Left forelimb (tissue), 1 donor: Measurements from ENCODE around the gene MCOLN1.

Experiments used
- DNase-seq: peaks from one replicate; pipeline ENCODE4 v3.0.0-alpha.2; 2018; ENCODE audit warnings: low spot score

Gene MCOLN1

GRCh38 chr19:7504684-7505083 lies 17.7 kb upstream of the MCOLN1 start:
- no peak for DNase-seq

- DNase-seq = no peak
These were observed 17.1 kb upstream of the MCOLN1 start for GRCh38 chr19:7505288-7505681.

GRCh38 chr19:7505682-7506384 lies 16.6 kb upstream of the MCOLN1 start:
- DNase-seq = no peak

- DNase-seq = no peak
These were observed 15.8 kb upstream of the MCOLN1 start for GRCh38 chr19:7506385-7507328.

- DNase-seq = no peak
These were observed 14.5 kb upstream of the MCOLN1 start for GRCh38 chr19:7507884-7508283.

- DNase-seq = no peak
These were observed 12.8 kb upstream of the MCOLN1 start for GRCh38 chr19:7509625-7510024.

- no peak for DNase-seq
These were observed 10.0 kb upstream of the MCOLN1 start for GRCh38 chr19:7512400-7512851.

- DNase-seq = no peak
These were observed 8.4 kb upstream of the MCOLN1 start for GRCh38 chr19:7513809-7514642.

GRCh38 chr19:7515110-7515644 lies 7.2 kb upstream of the MCOLN1 start:
- no peak for DNase-seq

- DNase-seq = peak; percentile 83
These were observed 6.7 kb upstream of the MCOLN1 start, which contains the start of gene ZNF358 for GRCh38 chr19:7515645-7516151. Gene ZNF358, plus strand, starts transcription at chr19:7516103. Its CDS starts 3,140 bp downstream, at chr19:7519243.

- no peak for DNase-seq
These were observed 6.1 kb upstream of the MCOLN1 start for GRCh38 chr19:7516333-7516732.

GRCh38 chr19:7516878-7517277 lies 5.5 kb upstream of the MCOLN1 start:
- no peak for DNase-seq

- DNase-seq = no peak
These were observed 2.9 kb upstream of the MCOLN1 start for GRCh38 chr19:7519361-7520130.

- DNase-seq = no peak
These were observed 2.0 kb upstream of the MCOLN1 start for GRCh38 chr19:7520131-7521051.

- no peak for DNase-seq
These were observed 813 bp upstream of the MCOLN1 start for GRCh38 chr19:7521551-7522071.

- no peak for DNase-seq
These were observed 671 bp downstream of the MCOLN1 start for GRCh38 chr19:7522923-7523667.

GRCh38 chr19:7524523-7524922 lies 2.1 kb downstream of the MCOLN1 start:
- DNase-seq = no peak

- no peak for DNase-seq
These were observed 2.7 kb downstream of the MCOLN1 start for GRCh38 chr19:7524992-7525739.
